Thoracic aorta endothelial cell (primary cell): ENCODE data around the gene MAP9. TPM values are rescaled to one million over a fixed set of nuclear protein-coding genes. Genes with fewer than 3 reads are reported as not detected.

Experiments used
- small RNA-seq: library from RNA; depleted of rRNA; stranded (forward); fragments of <200 nt; gene quantifications from one replicate; pipeline ENCODE3, GENCODE V24; 2012
- total RNA-seq: library from RNA; depleted of rRNA; stranded (reverse); fragments of >200 nt; gene quantifications from 2 replicates; pipeline ENCODE4 v1.2.3, GENCODE V29; 2012

Gene MAP9
- total RNA-seq, result 0.22 and 0.40 TPM in 2 replicates

DNA sequence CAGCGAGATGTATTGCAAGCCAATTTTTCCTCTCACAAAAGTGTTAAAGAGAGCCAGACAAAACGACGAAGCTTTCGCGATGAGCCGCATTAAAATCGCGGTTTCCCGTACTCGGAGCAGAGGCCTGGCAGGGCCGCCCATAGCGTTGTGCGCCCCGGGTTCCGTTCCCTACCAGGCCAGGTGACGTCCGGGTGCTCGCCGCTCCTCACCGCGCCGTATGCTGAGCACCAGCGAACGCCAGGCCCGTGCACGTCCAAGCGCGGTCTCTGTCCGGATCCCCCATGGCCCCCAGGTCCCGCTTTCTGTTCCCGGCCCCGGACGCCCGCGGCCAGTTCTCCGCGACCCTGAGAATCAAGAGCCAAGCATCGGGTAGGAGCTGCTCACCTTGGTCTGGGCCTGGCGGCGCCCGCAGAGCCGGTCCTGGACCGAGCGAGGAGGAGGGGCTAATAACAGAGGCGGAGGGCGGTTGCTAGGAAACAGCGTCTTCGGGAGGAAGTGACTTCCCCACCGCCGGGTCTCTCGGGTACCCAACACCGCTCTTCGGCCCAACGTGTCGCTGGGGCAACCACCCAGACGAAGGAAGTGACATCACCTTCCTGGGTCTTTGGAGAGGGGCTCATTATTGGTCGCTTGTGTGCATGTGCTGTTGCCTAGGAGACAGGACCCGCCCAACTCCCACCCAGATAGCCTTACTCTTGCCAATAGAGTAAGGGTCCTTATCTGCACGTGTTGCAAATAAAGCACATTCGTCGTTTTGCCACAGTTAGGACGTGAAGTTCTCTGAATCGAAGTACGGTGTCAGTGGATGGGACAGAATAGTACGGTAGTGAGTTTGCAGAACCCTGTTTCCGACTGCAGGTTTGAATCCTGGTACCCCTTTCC is at the start of gene MAP9:
TSS of gene MAP9 (minus strand) at position 579 of the 882 bp plus-strand sequence. CDS start 1,115 bp downstream, outside the sequence.

Small RNA genes lying within 50 kb of the gene (small RNA-seq; reads per million reads assigned to genes)
- gene AC097467.4, result not detected
- gene YWHAEP4, result not detected

Other genes starting within 250 kb of the MAP9 start
- not detected in 2 replicates for gene NPY2R, start 168.3 kb downstream of the MAP9 start, total RNA-seq